GM12864 (cell line): ENCODE measurements around the gene PLEK2.

ENCODE experiments used
- DNase-seq: peaks from one replicate; pipeline ENCODE4 v3.0.0-alpha.2; 2011; ENCODE audit warnings: low read depth
- H3K4me3 ChIP-seq: 2 replicates; pipeline ENCODE4 v1.5.1; 2011; ENCODE audit warnings: mild to moderate bottlenecking, low read depth, low read length, control low read depth
- TF ChIP-seq, protein P1 (sequence below): IDR thresholded peaks from 2 replicates; pipeline ENCODE4 v1.5.1; 2011; ENCODE audit warnings: low read depth, mild to moderate bottlenecking, moderate library complexity, low read length, control low read depth, inconsistent platforms; ENCODE audit errors: missing control alignments

Gene PLEK2

DNA sequence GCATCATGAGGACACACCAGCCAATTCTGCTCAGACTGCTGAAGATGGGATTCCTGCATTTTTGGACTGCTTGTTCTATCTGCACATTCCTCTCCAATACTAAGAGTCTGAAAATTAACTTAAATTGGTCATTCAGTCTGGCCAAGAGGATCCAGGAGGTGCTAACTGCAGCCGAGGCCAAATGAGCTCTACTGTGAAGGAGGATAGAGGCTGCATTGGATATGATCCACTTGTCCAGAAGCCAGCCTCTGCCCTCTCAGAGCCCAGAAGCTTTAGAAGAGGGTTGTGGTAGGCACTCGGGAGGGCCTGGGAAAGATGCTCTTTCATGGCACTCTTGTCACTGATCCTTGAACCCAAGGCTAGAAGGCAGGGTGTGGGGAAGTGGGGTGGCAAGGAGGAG lies 37.1 kb upstream of the PLEK2 start:
- no peak for DNase-seq
- TF ChIP-seq, protein P1, sequence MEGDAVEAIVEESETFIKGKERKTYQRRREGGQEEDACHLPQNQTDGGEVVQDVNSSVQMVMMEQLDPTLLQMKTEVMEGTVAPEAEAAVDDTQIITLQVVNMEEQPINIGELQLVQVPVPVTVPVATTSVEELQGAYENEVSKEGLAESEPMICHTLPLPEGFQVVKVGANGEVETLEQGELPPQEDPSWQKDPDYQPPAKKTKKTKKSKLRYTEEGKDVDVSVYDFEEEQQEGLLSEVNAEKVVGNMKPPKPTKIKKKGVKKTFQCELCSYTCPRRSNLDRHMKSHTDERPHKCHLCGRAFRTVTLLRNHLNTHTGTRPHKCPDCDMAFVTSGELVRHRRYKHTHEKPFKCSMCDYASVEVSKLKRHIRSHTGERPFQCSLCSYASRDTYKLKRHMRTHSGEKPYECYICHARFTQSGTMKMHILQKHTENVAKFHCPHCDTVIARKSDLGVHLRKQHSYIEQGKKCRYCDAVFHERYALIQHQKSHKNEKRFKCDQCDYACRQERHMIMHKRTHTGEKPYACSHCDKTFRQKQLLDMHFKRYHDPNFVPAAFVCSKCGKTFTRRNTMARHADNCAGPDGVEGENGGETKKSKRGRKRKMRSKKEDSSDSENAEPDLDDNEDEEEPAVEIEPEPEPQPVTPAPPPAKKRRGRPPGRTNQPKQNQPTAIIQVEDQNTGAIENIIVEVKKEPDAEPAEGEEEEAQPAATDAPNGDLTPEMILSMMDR: no peak
- H3K4me3 ChIP-seq: no peak overlapping the region

DNA sequence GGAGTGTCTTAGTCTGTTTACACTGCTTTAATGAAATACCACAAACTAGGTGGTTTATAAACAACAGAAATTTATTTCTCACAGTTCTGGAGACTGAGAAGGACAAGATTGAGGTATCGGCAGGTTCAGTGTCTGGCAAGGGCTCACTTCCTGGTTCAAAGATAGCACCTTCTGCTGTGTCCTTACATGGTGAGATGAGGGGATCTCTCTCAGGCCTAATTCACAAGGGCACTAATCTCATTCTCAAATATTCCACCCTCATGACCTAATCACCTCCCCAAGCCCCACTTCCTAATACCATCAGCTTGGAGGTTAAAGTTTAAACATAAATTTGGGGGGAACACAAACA lies 35.0 kb upstream of the PLEK2 start:
- DNase-seq: no peak
- no peak overlapping the region for H3K4me3 ChIP-seq
- TF ChIP-seq, protein P1: no peak

DNA sequence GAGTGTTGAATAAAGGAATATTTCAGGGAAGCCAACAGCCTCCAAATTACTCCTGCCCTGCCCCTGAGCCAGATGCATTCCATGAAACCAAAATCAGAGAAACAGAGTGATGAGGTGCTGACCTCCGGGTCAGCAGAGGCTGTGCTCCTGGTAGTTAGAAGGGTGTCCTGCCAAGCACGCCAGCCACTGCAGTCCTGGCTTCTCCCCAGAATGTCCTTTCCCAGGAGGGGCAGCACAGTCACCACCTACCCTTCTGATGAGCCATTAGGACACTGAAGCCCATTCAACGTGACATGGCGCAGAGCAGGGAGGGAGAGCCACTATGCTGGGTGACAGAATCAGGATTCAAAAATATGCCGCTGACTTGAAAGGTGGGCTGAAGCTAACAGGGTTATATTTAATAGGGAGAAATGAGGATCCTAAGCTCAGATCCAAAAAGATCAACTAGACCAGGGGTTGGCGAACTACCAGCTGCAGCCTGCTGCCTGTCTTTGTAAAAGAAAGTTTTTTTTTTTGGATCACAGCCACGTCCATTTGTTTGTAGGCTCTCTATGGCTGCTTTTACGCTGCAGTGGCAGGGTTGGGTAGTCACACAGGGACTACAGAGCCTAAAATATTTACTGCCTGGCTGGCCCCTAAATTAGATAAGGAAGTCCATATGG lies 34.5 kb upstream of the PLEK2 start:
- H3K4me3 ChIP-seq: no peak overlapping the region
- DNase-seq: no peak
- TF ChIP-seq, protein P1: no peak

DNA sequence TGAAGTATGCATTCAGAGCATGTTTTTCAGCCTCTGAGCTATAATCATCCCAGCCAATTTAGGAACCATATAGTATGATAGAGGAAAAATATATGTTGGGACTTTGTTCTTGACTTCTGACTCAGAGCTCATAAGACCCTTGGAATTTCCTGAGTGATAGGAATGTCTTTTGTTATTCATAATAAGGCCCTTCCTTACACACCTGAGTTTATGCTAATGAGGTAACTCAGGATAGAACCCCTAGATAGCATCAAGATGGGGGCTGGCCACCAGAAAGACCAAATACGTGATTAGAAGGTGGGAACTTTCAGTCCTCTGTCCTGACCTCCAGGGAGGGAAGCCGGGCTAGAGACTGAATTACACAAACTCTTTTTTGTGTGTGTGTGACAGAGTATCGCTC lies 32.4 kb upstream of the PLEK2 start:
- TF ChIP-seq, protein P1: no peak
- H3K4me3 ChIP-seq: no peak overlapping the region
- DNase-seq: no peak

DNA sequence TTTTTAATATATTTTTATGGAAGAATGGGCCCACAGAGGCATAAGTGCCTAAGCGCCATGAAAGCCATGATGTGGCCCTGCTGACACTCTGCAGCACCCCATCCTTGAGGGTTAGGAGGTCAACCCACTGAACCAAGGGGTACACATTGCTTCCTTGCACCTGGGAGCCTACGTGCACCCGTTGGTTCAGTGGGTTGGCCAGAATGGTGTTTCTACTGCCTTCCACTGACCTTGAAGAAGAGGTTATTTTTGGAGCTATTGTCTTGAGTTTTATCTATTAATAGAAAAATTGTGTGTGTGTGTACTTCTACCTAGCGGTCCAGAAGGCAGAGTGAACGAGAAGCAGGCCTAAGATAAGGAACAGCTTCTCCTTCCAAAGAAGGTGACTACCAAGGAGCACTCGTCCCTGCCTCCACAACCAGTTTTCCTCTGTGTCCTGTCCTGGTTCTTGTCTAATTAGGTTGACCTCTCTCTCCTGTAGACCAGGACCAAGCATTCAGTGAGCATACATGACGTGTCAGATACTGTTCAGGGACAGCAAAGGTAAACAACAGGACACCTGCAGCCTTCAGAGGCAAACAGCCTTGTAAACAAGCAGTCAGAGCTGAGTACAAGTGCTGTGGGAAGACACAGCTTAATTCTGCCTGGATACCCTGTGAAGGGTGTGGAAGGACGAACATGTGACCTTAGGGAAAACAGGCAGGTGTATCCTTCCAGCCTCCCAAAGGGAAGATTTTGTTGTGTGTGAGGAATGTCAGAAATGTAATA lies 30.4 kb upstream of the PLEK2 start:
- TF ChIP-seq, protein P1: no peak
- H3K4me3 ChIP-seq: no peak overlapping the region
- no peak for DNase-seq

DNA sequence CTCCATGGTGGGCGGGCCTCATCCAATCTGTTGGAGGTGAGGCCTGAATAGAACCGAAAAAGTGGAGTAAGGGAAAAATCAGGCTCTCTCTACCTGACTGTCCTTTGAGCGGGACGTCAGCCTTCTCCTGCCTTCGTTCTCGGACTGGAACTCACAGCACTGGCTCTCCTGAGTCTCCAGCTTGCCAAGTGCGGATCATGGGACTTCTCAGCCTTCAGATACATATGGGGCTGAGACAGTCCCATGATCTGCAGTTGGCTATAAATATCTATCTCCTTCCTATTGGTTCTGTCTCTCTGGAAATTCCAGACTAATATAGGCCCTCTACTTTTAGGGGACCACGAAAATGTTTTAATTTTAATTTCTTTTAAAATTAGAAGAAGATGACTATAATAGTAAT lies 29.7 kb upstream of the PLEK2 start:
- TF ChIP-seq, protein P1: no peak
- no peak for DNase-seq
- no peak overlapping the region for H3K4me3 ChIP-seq

DNA sequence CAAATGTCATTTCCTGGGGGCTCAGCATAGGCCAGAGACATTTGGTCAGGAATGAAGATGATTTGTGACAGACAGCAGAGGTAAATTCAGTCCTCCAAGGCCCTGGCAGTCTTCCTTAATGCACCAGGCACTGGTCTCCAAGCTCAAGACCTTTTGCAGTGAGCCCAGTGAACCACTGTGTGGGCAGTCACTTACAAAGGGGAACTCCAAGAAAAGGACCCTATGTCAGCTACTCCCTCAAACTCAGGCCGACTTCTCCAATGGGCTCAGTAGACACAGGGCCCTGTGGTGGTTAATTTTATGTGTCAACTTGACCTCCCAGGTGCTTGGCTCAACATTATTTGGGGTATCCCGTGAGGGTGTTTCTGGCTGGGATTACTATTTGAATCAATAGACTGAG lies 29.3 kb upstream of the PLEK2 start:
- TF ChIP-seq, protein P1: no peak
- no peak overlapping the region for H3K4me3 ChIP-seq
- no peak for DNase-seq
